Adrenal gland (tissue), 12 donors: Measurements from ENCODE around the gene LSM10. TPM values are rescaled to one million over a fixed set of nuclear protein-coding genes. Genes with fewer than 3 reads are reported as not detected.

Source experiments
- DNase-seq, 7 donors: peaks; one replicate each; pipeline ENCODE4 v3.0.0-alpha.2; 2019 to 2020
- H3K27ac ChIP-seq, 5 donors: fragments of 200-600 bp; sonication (generic) in 4 of 5; 1 replicate in 3 of 5; 2 replicates in 2 of 5; pipeline versions ENCODE4 v1.5.1 to v1.8.0; 2016 to 2020; ENCODE audit warnings: mild to moderate bottlenecking in 1 of 5
- H3K27me3 ChIP-seq: fragments of 200-600 bp; 2 replicates; pipeline ENCODE4 v1.8.0; 2021
- H3K36me3 ChIP-seq, 2 donors: fragments of 200-600 bp; replicated peaks in 1 of 2; 1 replicate in 1 of 2; 2 replicates in 1 of 2; pipeline versions ENCODE4 v1.5.1 to v1.8.0; 2018 to 2022
- H3K4me1 ChIP-seq, 2 donors: fragments of 200-600 bp; replicated peaks in 1 of 2; 1 replicate in 1 of 2; 2 replicates in 1 of 2; pipeline versions ENCODE4 v1.5.1 to v1.8.0; 2018 to 2021
- H3K4me3 ChIP-seq, 4 donors: fragments of 200-600 bp; sonication (generic) in 3 of 4; one replicate each; pipeline ENCODE4 v1.5.1; 2016 to 2018
- H3K9me3 ChIP-seq, 3 donors: fragments of 200-600 bp; sonication (generic) in 1 of 3; replicated peaks in 1 of 3; 1 replicate in 2 of 3; 2 replicates in 1 of 3; pipeline versions ENCODE4 v1.5.1 to v1.8.0; 2016 to 2021
- CTCF ChIP-seq, 6 experiments: fragments of 450-650 bp in 4 of 6; fragments of 200-600 bp in 2 of 6; sonication (generic) in 1 of 6; IDR thresholded peaks; 1 replicate in 5 of 6; 2 replicates in 1 of 6; pipeline versions ENCODE4 v1.5.1 to v1.8.0; 2016 to 2021; ENCODE audit warnings: antibody characterized with exemption in 6 of 6, mild to moderate bottlenecking in 2 of 6, moderate library complexity in 1 of 6
- POLR2A ChIP-seq, 2 donors: fragments of 450-650 bp; IDR thresholded peaks; one replicate each; pipeline ENCODE4 v1.6.1; 2017; ENCODE audit warnings: antibody characterized with exemption in 2 of 2, mild to moderate bottlenecking in 2 of 2, moderate library complexity in 1 of 2
- WGBS, 4 donors: extraction: QIAGEN DNeasy Blood & Tissue Kit in 2 of 4; methylation state at CpG; one replicate each; pipeline versions ENCODE4 v1.1.5 to v1.1.7; 2013 to 2017; 5-methylcytosine and 5-hydroxymethylcytosine counted together
- intact Hi-C, 2 donors: fragments of 100-400 bp; cut with DNase I; formaldehyde crosslinking; loops; one replicate each; pipeline versions ENCODE4 v1.14.1 to v1.15.0; 2022 to 2023
- polyA plus RNA-seq, 3 donors: library from polyadenylated mRNA; stranded (reverse); fragments of 200-250 nt in 2 of 3; fragments of 350-450 nt in 1 of 3; fragmentation: Illumina TruSeq in 1 of 3; extraction: RNeasy Lipid Tissue Mini Kit (QIAGEN cat#74804) in 1 of 3; gene quantifications; one replicate each; pipeline ENCODE4 v1.2.3, GENCODE V29; 2013 to 2014
- total RNA-seq, 9 donors: library from RNA; depleted of rRNA in 4 of 9; stranded (reverse); fragments of >200 nt in 4 of 9; fragments of 120-200 nt in 1 of 9; fragmentation: NEBNext Ultra II Directional in 1 of 9; extraction: Animal tissue kit (Norgen Biotek cat#: 25700) in 1 of 9; gene quantifications; one replicate each; pipeline versions ENCODE4 v1.1.0 to v1.2.4, GENCODE V29; 2013 to 2023
- donor health status: healthy with polysubstance abuse.
- donor health status: Bipolar disorder and iron deficiency.
- donor health status: DM: yes; HTN: yes; CAD: no.
- donor health status: DM: no; HTN: no; CAD: no.
- donor health status: DM: no; HTN: no; CAD: no.
- donor health status: DM: yes; HTN: yes; CAD: no.

The LSM10 gene
- total and polyA plus RNA-seq, 12 donors: 13.2 to 48.7 (median 34.9) TPM

- TF ChIP-seq POLR2A (IDR thresholded peaks at IDR 0.05): no peak
- Histone ChIP-seq H3K27ac (peak overlapping the region in 2 of 5 donors; percentile 54 to 67), H3K9me3 (no peaks in the 10 kb centered on the region), H3K36me3 (peaks cover 0 to 49% of the 10 kb centered on the region in 2 donors), H3K27me3 (no peaks in the 10 kb centered on the region), H3K4me3 (no peak overlapping the region), H3K4me1 (peaks cover 0 to 28% of the 10 kb centered on the region in 2 donors)
- 73 to 81% (median 77%) methylated on average over 13 to 14 of the region's 14 CpGs for WGBS, 4 donors
- intact Hi-C loops: no loop called here
- DNase-seq: no peak
Observed at GRCh38 chr1:36351227-36351977, 46.3 kb downstream of the LSM10 start.

- WGBS, 4 donors: 54 to 79% (median 64%) methylated on average over 5 to 13 of the region's 13 CpGs
- intact Hi-C loops: no loop called here
Observed at GRCh38 chr1:36350659-36351226, 47.0 kb downstream of the LSM10 start.

GRCh38 chr1:36349839-36350238 lies 47.9 kb downstream of the LSM10 start:
- 72 to 94% (median 80%) methylated on average over 6 to 16 of the region's 16 CpGs for WGBS, 4 donors
- intact Hi-C loops: no loop called here
- H3K27me3 ChIP-seq: no peaks in the 10 kb centered on the region
- peaks cover 0 to 28% of the 10 kb centered on the region in 2 donors for H3K4me1 ChIP-seq
- peaks cover 0 to 54% of the 10 kb centered on the region in 2 donors for H3K36me3 ChIP-seq
- TF ChIP-seq POLR2A (IDR thresholded peaks at IDR 0.05) (no peak), CTCF (IDR thresholded peaks at IDR 0.05) (no peak)
- no peak overlapping the region for H3K4me3 ChIP-seq
- H3K9me3 ChIP-seq: no peaks in the 10 kb centered on the region
- peak overlapping the region in 2 of 5 donors; percentile 54 to 65 for H3K27ac ChIP-seq
- DNase-seq: no peak

More at GRCh38 chr1:36350659-36351226, 47.0 kb downstream of the LSM10 start:
- DNase-seq: no peak
- no peak overlapping the region for H3K4me3 ChIP-seq
- TF ChIP-seq POLR2A (IDR thresholded peaks at IDR 0.05) (no peak), CTCF (IDR thresholded peaks at IDR 0.05) (no peak)
- no peaks in the 10 kb centered on the region for H3K27me3 ChIP-seq
- H3K9me3 ChIP-seq: no peaks in the 10 kb centered on the region
- peak overlapping the region in 2 of 5 donors; percentile 54 to 67 for H3K27ac ChIP-seq
- peaks cover 0 to 28% of the 10 kb centered on the region in 2 donors for H3K4me1 ChIP-seq
- peaks cover 0 to 52% of the 10 kb centered on the region in 2 donors for H3K36me3 ChIP-seq

GRCh38 chr1:36349241-36349671 lies 48.5 kb downstream of the LSM10 start:
- peaks cover 0 to 49% of the 10 kb centered on the region in 2 donors for H3K36me3 ChIP-seq
- peak overlapping the region in 2 of 5 donors; percentile 54 to 65 for H3K27ac ChIP-seq
- peaks cover 0 to 28% of the 10 kb centered on the region in 2 donors for H3K4me1 ChIP-seq
- intact Hi-C loops: no loop called here
- H3K9me3 ChIP-seq: no peaks in the 10 kb centered on the region
- 52 to 61% (median 58%) methylated on average over 6 to 7 of the region's 7 CpGs for whole genome bisulfite sequencing, 4 donors
- H3K27me3 ChIP-seq: no peaks in the 10 kb centered on the region
- no peak overlapping the region for H3K4me3 ChIP-seq
- no peak for DNase-seq
- TF ChIP-seq CTCF (IDR thresholded peaks at IDR 0.05) (no peak), POLR2A (IDR thresholded peaks at IDR 0.05) (no peak)
